Right kidney (tissue), 1 donor: ENCODE results near the gene PKLR.
"Not testable (repeated sequence)": the region's sequence is repeated elsewhere in the genome, so short reads cannot be mapped to it uniquely, and the experiment has no call there.

ENCODE experiments used
- DNase-seq: peaks from one replicate; pipeline ENCODE4 v3.0.0-alpha.2; 2016

PKLR gene

DNA sequence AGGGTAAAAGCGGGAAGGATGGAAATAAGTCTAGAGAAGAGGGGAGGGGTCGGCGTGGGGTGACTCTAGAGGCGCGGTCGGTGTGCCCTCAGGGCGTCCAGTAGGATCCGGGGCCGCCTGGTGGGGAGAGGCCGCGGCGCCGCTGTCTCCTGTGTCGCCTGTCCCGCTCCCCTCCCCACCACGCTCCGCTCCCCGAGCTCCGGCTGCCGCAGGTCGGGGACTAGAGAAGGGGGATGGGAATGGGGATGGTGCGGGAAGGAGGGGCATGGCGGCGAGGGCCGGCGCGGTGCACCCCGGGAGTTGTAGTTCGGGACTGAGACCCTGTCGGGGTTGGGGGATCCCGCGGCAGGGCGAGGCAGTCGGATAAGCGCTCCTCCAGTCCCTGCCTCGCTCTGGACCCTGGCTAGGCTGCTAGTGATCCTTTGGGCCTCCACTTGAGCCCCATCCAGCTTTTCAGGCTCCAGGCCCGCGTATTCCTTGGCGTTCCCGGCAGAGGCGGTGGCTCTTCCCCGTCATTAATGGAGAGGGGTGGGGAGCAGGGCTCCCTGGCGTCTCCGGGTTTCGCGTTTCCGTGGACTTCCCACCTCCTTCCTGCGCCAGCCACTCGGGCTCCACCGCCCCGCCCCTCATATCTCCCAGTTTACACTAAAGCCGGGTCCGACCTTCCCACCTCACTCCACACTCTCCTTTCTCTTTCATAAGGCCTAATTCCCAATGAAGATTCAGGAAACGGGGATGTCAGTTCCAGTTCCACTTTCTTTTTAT is 45.8 kb downstream of the PKLR start, which contains the start of gene ENTREP3:
ENTREP3 (minus strand) TSS at position 241 of the 765 bp plus-strand sequence. CDS start 606 bp downstream, outside the sequence.
- DNase-seq = peak; percentile 95

- DNase-seq = peak; percentile 75
Measured at GRCh38 chr1:155254714-155255242, 46.5 kb downstream of the PKLR start.

DNA sequence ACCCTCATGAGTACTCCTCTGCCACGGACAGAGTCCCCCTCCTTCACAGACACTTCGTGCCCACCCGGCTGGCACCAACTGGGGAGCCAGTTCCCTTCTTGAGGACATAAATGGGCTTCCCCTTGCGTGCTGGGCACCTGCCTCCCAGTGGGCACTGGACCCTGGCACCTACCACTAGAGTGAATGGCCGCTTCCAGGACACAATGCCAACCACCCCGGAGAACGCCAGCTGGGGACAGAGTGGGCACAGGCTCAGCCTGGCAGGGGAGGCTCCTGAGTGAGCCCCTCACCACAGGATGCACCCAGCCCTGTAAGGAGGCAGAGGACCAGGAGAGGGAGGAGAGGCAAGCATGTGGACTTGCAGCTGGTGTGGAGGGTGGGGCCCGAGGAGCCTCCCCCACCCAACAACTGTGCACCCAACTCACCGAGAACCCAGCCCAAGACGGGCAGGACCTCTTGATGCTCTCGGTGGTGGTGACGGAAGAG is 47.0 kb downstream of the PKLR start:
- no peak for DNase-seq

DNA sequence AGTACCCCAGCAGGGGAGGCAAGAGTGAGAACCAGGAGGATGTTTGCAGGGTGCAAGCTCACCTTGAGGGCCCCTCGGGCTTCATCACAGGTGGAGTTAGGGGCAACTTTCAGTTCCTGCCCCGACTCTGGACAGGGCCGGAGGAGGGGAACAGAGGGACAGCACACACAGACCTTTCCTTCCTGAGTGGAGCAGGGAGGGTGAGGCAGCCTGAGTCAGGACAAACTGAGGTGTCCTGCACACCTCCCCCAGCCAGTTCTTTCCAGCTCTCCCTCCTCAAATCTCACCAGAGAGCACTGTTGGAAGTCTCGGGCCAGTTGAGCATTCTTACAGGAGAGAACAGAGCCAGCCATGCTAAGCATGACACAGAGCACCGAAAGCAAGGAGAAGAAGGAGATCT is 47.4 kb downstream of the PKLR start:
- DNase-seq = no peak

GRCh38 chr1:155253208-155253607 is 48.0 kb downstream of the PKLR start:
- no peak for DNase-seq

GRCh38 chr1:155251566-155251965 is 49.7 kb downstream of the PKLR start:
- no peak for DNase-seq

GRCh38 chr1:155250633-155251449 is 50.4 kb downstream of the PKLR start:
- DNase-seq = peak; percentile 78

GRCh38 chr1:155250246-155250632 is 51.0 kb downstream of the PKLR start:
- no peak for DNase-seq

GRCh38 chr1:155247667-155248553 is 53.3 kb downstream of the PKLR start:
- DNase-seq = no peak

GRCh38 chr1:155246796-155247195 is 54.4 kb downstream of the PKLR start:
- not testable (repeated sequence) for DNase-seq

DNA sequence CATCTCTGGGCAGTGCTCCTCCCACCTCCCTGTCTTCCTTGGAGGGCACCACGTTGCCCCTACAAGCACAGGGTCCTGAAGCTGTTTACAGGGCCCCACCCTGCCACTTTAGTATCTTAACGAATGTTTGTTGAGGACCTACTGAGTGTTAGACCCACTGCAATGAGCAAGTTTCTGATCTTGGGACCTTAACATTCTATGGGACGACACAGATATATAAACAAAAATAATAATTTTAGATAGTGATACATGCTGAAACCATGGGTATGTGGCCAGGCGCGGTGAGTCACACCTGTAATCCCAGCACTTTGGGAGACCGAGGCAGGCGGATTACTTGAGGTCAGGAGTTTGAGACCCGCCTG is 56.1 kb downstream of the PKLR start:
- no peak for DNase-seq

DNA sequence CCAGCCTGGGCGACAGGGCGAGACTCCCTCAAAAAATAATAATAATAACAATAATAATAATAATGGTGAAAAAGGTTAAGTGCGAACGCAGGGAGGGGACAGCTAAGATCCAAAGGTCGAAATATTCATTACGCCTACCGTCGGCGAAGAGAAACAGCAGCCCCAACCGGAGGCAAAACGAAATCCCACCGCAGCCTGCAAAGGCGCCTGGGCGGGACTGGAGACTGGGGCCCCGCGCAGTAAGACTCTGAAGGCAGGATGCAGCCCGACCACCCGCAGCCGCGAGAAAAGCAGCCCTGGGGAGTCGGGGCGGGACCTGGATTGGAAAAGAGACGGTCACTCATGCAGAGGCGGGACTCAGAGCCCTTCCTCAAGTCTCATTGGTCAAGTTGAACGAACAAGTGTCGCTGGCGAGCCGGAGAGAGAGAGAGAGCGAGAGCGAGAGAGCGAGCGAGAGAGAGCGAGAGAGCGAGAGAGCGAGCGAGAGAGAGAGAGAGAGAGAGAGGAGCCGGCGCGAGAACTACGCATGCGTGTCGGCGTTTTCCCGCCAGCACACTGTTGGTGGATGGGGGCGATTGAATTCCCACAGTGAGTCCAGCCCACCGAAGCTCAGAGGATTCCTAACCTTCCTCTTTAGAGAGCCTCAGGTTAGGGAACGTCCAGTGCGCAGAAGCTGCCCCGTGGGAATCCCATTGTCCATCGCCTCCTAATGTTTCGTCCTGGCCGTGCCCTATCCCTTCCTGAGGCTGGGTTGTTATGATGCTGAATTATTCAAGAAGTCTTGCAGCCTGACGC is 56.7 kb downstream of the PKLR start:
- peak; percentile 90 for DNase-seq

- no peak for DNase-seq
Measured at GRCh38 chr1:155242805-155243358, 58.4 kb downstream of the PKLR start.

- no peak for DNase-seq
Measured at GRCh38 chr1:155241841-155242264, 59.4 kb downstream of the PKLR start.

DNA sequence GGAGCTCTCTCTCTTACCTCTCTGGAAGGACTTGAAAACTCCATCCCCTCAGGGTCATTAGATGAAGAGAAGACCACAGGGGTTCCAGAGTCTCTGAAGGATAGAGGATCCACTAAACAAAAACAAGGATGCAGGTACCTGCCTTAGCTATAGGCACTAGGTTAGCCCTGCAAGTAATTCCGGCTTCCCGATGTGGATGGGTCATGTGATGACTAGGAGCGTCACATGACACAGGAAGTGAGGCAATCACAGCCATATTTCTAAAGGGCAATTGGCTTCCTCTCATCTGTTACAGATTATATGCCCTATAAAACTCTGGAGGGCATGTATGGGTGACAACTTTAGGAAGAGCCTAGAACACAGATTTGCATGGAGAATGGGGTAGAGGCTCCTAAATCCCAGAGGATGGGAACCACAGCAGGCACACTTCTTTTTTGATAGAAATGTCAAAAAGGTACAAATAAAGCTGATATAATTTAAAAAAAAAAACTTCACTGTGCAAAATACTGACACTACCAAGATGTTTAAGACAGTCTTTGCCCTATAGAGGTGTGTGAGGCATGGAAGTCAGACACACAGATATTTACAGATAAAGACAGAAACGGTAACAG is 60.1 kb downstream of the PKLR start:
- peak; percentile 65 for DNase-seq
